SK-N-SH (cell line): ENCODE data around the gene PPP2R5E. TPM values are rescaled to one million over a fixed set of nuclear protein-coding genes. Genes with fewer than 3 reads are reported as not detected.

Experiments used
- CTCF ChIA-PET: fragments of 300-600, 350-600 bp; formaldehyde crosslinking; extraction: SDS; loops from one replicate; lab custom pipeline; 2021; lab: Yijun Ruan, JAX
- POLR2A ChIA-PET: fragments of 350-600 bp; sonication (Branson Sonifier 250); formaldehyde crosslinking; extraction: SDS; loops from one replicate; lab custom pipeline; 2020; ENCODE audit warnings: antibody characterized with exemption, inconsistent platforms; lab: Yijun Ruan, JAX
- DNase-seq: peaks from one replicate; pipeline ENCODE4 v3.0.0; 2012
- H2AFZ ChIP-seq: fragments of 200-600 bp; sonication (generic); 2 replicates; pipeline ENCODE4 v1.8.1; 2016; ENCODE audit warnings: antibody characterized with exemption, mild to moderate bottlenecking, low read depth
- H3F3A ChIP-seq: fragments of 200-600 bp; sonication (generic); replicated peaks from 2 replicates; pipeline ENCODE3; 2016; ENCODE audit warnings: antibody characterized with exemption, mild to moderate bottlenecking; ENCODE audit not compliant: insufficient read depth
- H3K27ac ChIP-seq, 2 experiments: fragments of 200-500 bp in 1 of 2; fragments of 200-600 bp in 1 of 2; sonication (Bioruptor generic) in 1 of 2; sonication (generic), shearing (Covaris generic) in 1 of 2; 2 replicates each; pipeline versions ENCODE4 v1.5.1 to v1.6.1; 2014 to 2016; ENCODE audit warnings: low read depth in 2 of 2, inconsistent platforms in 1 of 2, low read length in 1 of 2, mild to moderate bottlenecking in 1 of 2, mixed read lengths in 1 of 2
- H3K27me3 ChIP-seq: fragments of 200-600 bp; sonication (generic), shearing (Covaris generic); 2 replicates; pipeline ENCODE4 v1.6.1; 2016; ENCODE audit warnings: mixed run types; ENCODE audit not compliant: insufficient read depth
- H3K36me3 ChIP-seq, 2 experiments: fragments of 200-500 bp in 1 of 2; fragments of 200-600 bp in 1 of 2; sonication (Bioruptor generic) in 1 of 2; sonication (generic) in 1 of 2; replicated peaks in 1 of 2; 2 replicates each; pipeline versions ENCODE3 to v1.5.1; 2014 to 2016; ENCODE audit warnings: low read length in 1 of 2, mild to moderate bottlenecking in 1 of 2; ENCODE audit not compliant: insufficient read depth in 2 of 2, control insufficient read depth in 1 of 2
- H3K4me1 ChIP-seq, 2 experiments: fragments of 200-500 bp in 1 of 2; fragments of 200-600 bp in 1 of 2; sonication (Bioruptor generic) in 1 of 2; sonication (generic), shearing (Covaris generic) in 1 of 2; 2 replicates each; pipeline versions ENCODE4 v1.5.1 to v1.6.1; 2014 to 2016; ENCODE audit warnings: low read depth in 1 of 2, low read length in 1 of 2, mixed run types in 1 of 2; ENCODE audit not compliant: insufficient read depth in 2 of 2, control insufficient read depth in 1 of 2
- H3K4me2 ChIP-seq: fragments of 200-600 bp; sonication (generic), shearing (Covaris generic); 2 replicates; pipeline ENCODE4 v1.6.1; 2017; ENCODE audit warnings: mixed run types
- H3K4me3 ChIP-seq, 2 experiments: fragments of 200-500 bp in 1 of 2; fragments of 200-600 bp in 1 of 2; sonication (Bioruptor generic) in 1 of 2; sonication (generic), shearing (Covaris generic) in 1 of 2; 2 replicates each; pipeline versions ENCODE4 v1.5.1 to v1.8.1; 2014 to 2016; ENCODE audit warnings: low read depth in 2 of 2, inconsistent platforms in 1 of 2, low read length in 1 of 2, mild to moderate bottlenecking in 1 of 2, mixed read lengths in 1 of 2, moderate library complexity in 1 of 2
- H3K79me2 ChIP-seq: fragments of 200-600 bp; sonication (generic); 2 replicates; pipeline ENCODE4 v1.8.1; 2017; ENCODE audit warnings: mild to moderate bottlenecking; ENCODE audit not compliant: insufficient read depth
- H3K9ac ChIP-seq: fragments of 200-600 bp; sonication (generic); 2 replicates; pipeline ENCODE4 v1.6.1; 2017; ENCODE audit warnings: mixed run types
- H3K9me2 ChIP-seq: fragments of 200-600 bp; sonication (generic); 2 replicates; pipeline ENCODE4 v1.6.1; 2017; ENCODE audit warnings: mixed run types
- H3K9me3 ChIP-seq: fragments of 200-600 bp; sonication (generic); 2 replicates; pipeline ENCODE4 v1.6.1; 2017; ENCODE audit warnings: mixed run types, mild to moderate bottlenecking, moderate library complexity
- H4K20me1 ChIP-seq: fragments of 200-600 bp; sonication (generic); 2 replicates; pipeline ENCODE4 v1.6.1; 2017; ENCODE audit warnings: mild to moderate bottlenecking, mixed run types; ENCODE audit not compliant: insufficient read depth
- CHD2 ChIP-seq: fragments of 150-350 bp; IDR thresholded peaks from 2 replicates; pipeline ENCODE4 v1.6.1; 2018; ENCODE audit warnings: low read length; ENCODE audit not compliant: partially characterized antibody
- FOSL2 ChIP-seq: IDR thresholded peaks from 2 replicates; pipeline ENCODE4 v1.4.0; 2012; ENCODE audit warnings: low read depth, mild to moderate bottlenecking, moderate library complexity, borderline replicate concordance
- MAX ChIP-seq: IDR thresholded peaks from 2 replicates; pipeline ENCODE4 v1.4.0; 2012; ENCODE audit warnings: low read depth
- MXI1 ChIP-seq: IDR thresholded peaks from 2 replicates; pipeline ENCODE4 v1.6.1; 2012; ENCODE audit warnings: mild to moderate bottlenecking, low read depth, low read length, improper control_type of control experiment
- RAD21 ChIP-seq: IDR thresholded peaks from 2 replicates; pipeline ENCODE4 v1.6.1; 2012; ENCODE audit warnings: mild to moderate bottlenecking, low read length
- RCOR1 ChIP-seq: fragments of 150-350 bp; IDR thresholded peaks from 2 replicates; pipeline ENCODE4 v1.6.1; 2017; ENCODE audit warnings: antibody characterized with exemption, low read length
- REST ChIP-seq: IDR thresholded peaks from 2 replicates; pipeline ENCODE4 v1.6.1; 2012; ENCODE audit warnings: mild to moderate bottlenecking, low read depth, low read length, moderate library complexity
- RFX5 ChIP-seq: IDR thresholded peaks from 2 replicates; pipeline ENCODE4 v1.6.1; 2012; ENCODE audit warnings: mild to moderate bottlenecking, improper control_type of control experiment, low read length
- RXRA ChIP-seq: IDR thresholded peaks from 2 replicates; pipeline ENCODE4 v1.4.0; 2012; ENCODE audit warnings: low read depth, mild to moderate bottlenecking, borderline replicate concordance
- TCF12 ChIP-seq: IDR thresholded peaks from 2 replicates; pipeline ENCODE4 v1.4.0; 2012
- TEAD4 ChIP-seq: IDR thresholded peaks from 2 replicates; pipeline ENCODE4 v1.4.0; 2012; ENCODE audit warnings: mild to moderate bottlenecking, borderline replicate concordance; ENCODE audit not compliant: insufficient read depth
- USF2 ChIP-seq: fragments of 150-350 bp; IDR thresholded peaks from 2 replicates; pipeline ENCODE4 v1.6.1; 2017; ENCODE audit warnings: antibody characterized with exemption, low read length, low read depth, borderline replicate concordance
- ZBTB33 ChIP-seq: IDR thresholded peaks from 2 replicates; pipeline ENCODE4 v1.4.0; 2012; ENCODE audit warnings: low read depth, borderline replicate concordance
- WGBS: methylation state at CpG from one replicate; pipeline ENCODE4 v1.1.6; 2017; ENCODE audit warnings: low lambda C conversion rate; 5-methylcytosine and 5-hydroxymethylcytosine counted together
- polyA plus RNA-seq, 3 experiments: library from polyadenylated mRNA; depleted of rRNA; stranded (reverse); fragments of >200 nt; gene quantifications; 2 replicates each; pipeline ENCODE4 v1.2.3, GENCODE V29; 2012

The PPP2R5E gene
- polyA plus RNA-seq, 1 of the 3 experiments (the other 2 are of a cell fraction) = 4.4 TPM

GRCh38 chr14:63418020-63418419 is 125.2 kb downstream of the PPP2R5E start:
- Histone ChIP-seq H3K79me2 (peaks cover 28% of the 10 kb centered on the region; the same call in 1 of the 2 replicates), H3K36me3 (peaks cover 28 to 36% of the 10 kb centered on the region in 2 experiments), H4K20me1 (no peaks in the 10 kb centered on the region), H3K4me2 (no peak overlapping the region), H3F3A (peaks cover 7% of the 10 kb centered on the region), H3K9me2 (no peaks in the 10 kb centered on the region), H3K9ac (no peak overlapping the region), H3K4me1 (peaks cover 0 to 17% of the 10 kb centered on the region in 2 experiments; a peak in 2 of 4 replicates), H2AFZ (no peak overlapping the region), H3K27ac (no peak overlapping the region), H3K9me3 (no peaks in the 10 kb centered on the region), H3K4me3 (no peak overlapping the region), H3K27me3 (no peaks in the 10 kb centered on the region)
- ChIA-PET CTCF (no interaction called here), POLR2A (no interaction called here)
- TF ChIP-seq TEAD4 (no peak), RXRA (no peak), FOSL2 (no peak), RFX5 (no peak), RCOR1 (no peak), REST (no peak), CHD2 (no peak), ZBTB33 (no peak), MAX (no peak), TCF12 (no peak), RAD21 (no peak), MXI1 (no peak), USF2 (no peak)
- no peak for DNase-seq
- 98% methylated on average over 3 of the region's 3 CpGs for WGBS
